DND-41 (cell line): ENCODE measurements around the gene WNK2.

Experiments used
- ATAC-seq: fragments of 200-7000 bp; cut with Tn5 transposase; 3 replicates; pipeline ENCODE4 v1.9.1; 2021; ENCODE audit warnings: low read depth; ENCODE audit not compliant: insufficient read depth
- DNase-seq: peaks from one replicate; pipeline ENCODE4 v3.0.0-alpha.2; 2020
- H2AFZ ChIP-seq: 2 replicates; pipeline ENCODE4 v1.6.0; 2012; ENCODE audit warnings: low read depth, low read length
- H3K27ac ChIP-seq: 2 replicates; pipeline ENCODE4 v1.5.1; 2012; ENCODE audit warnings: low read length, inconsistent platforms
- H3K27me3 ChIP-seq: fragments of 200-600 bp; sonication (generic); 2 replicates; pipeline ENCODE4 v1.6.0; 2012; ENCODE audit warnings: low read length, mild to moderate bottlenecking, inconsistent platforms; ENCODE audit not compliant: insufficient read depth, poor library complexity
- H3K36me3 ChIP-seq: 2 replicates; pipeline ENCODE4 v1.5.1; 2012; ENCODE audit warnings: low read length, inconsistent platforms; ENCODE audit not compliant: insufficient read depth
- H3K4me1 ChIP-seq: 2 replicates; pipeline ENCODE4 v1.5.1; 2012; ENCODE audit warnings: mild to moderate bottlenecking, low read length; ENCODE audit not compliant: insufficient read depth
- H3K4me2 ChIP-seq: 2 replicates; pipeline ENCODE4 v1.6.0; 2012; ENCODE audit warnings: mild to moderate bottlenecking, moderate library complexity, low read length, inconsistent platforms; ENCODE audit not compliant: insufficient read depth
- H3K4me3 ChIP-seq, 2 experiments: fragments of 200-600 bp in 1 of 2; shearing (Covaris generic) in 1 of 2; 2 replicates each; pipeline ENCODE4 v1.5.1; 2012 to 2016; ENCODE audit warnings: inconsistent platforms in 2 of 2, low read length in 2 of 2, mild to moderate bottlenecking in 2 of 2, low read depth in 1 of 2, moderate library complexity in 1 of 2
- H3K79me2 ChIP-seq: 2 replicates; pipeline ENCODE4 v1.6.0; 2012; ENCODE audit warnings: low read length, inconsistent platforms; ENCODE audit not compliant: insufficient read depth
- H3K9ac ChIP-seq: 2 replicates; pipeline ENCODE4 v1.6.0; 2012; ENCODE audit warnings: low read depth, mild to moderate bottlenecking, inconsistent platforms, low read length, moderate library complexity
- H3K9me3 ChIP-seq: 2 replicates; pipeline ENCODE4 v1.5.1; 2012; ENCODE audit warnings: low read length, moderate library complexity, mild to moderate bottlenecking, inconsistent platforms; ENCODE audit not compliant: insufficient read depth, severe bottlenecking
- H4K20me1 ChIP-seq: 2 replicates; pipeline ENCODE4 v1.6.0; 2012; ENCODE audit warnings: low read length; ENCODE audit not compliant: insufficient read depth
- CTCF ChIP-seq: IDR thresholded peaks from 2 replicates; pipeline ENCODE4 v1.5.1; 2012; ENCODE audit warnings: borderline replicate concordance, low read length, moderate library complexity, mild to moderate bottlenecking; ENCODE audit not compliant: poor library complexity, severe bottlenecking; ENCODE audit errors: extremely low read depth
- EZH2 ChIP-seq: IDR thresholded peaks from 3 replicates; pipeline ENCODE4 v1.6.1; 2012; ENCODE audit warnings: borderline replicate concordance, low read depth, mild to moderate bottlenecking, moderate library complexity, low read length, inconsistent platforms; ENCODE audit not compliant: severe bottlenecking

The WNK2 gene

DNA sequence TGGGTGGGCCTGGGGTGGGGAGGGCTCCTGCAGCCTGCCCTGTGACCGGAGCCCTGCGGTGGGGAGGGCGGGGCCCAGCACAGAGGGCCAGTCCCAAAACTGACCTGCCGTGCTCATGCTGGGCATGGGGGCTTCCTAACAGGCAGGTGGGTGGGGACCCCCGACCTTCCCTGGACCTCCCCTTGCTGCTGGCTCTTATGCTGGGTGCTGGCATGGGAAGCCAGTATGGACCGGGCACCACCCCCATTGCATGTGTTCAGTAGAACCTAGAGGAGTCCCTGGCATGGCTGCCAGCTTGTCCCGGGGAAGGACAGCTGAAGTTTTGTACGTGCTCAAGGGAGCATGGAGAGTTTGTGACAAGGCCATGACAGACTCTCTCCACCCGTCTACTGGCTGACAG, 37.1 kb downstream of the WNK2 start:
- H3K4me2 ChIP-seq, result no peak overlapping the region
- no peaks in the 10 kb centered on the region for H3K27me3 ChIP-seq
- no peak overlapping the region for H3K9ac ChIP-seq
- H3K4me1 ChIP-seq, result no peaks in the 10 kb centered on the region
- no peak for TF ChIP-seq EZH2
- TF ChIP-seq CTCF, result no peak
- no peaks in the 10 kb centered on the region for H3K36me3 ChIP-seq
- DNase-seq, result no peak
- no peak for ATAC-seq
- no peak overlapping the region for H3K27ac ChIP-seq
- no peaks in the 10 kb centered on the region for H3K79me2 ChIP-seq
- no peaks in the 10 kb centered on the region for H3K9me3 ChIP-seq
- no peak overlapping the region for H2AFZ ChIP-seq
- no peaks in the 10 kb centered on the region for H4K20me1 ChIP-seq
- no peak overlapping the region for H3K4me3 ChIP-seq

DNA sequence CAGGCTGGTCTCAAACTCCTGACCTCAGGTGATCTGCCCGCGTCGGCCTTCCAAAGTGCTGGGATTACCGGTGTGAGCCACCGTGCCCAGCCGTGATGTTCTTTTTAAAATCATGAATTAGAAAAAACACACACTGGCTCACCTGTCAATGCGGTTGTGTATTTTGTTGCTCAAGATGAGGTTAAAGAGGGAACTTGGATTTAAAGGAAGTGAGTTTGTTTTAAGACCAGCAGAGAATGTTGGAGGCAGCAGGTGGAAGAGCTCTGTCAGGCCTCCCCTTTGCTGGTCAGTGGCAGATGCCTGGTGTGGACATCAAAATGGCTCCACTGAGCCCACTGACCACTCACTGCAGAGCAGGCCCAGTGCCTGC, 38.9 kb downstream of the WNK2 start:
- H3K27ac ChIP-seq, result no peak overlapping the region
- no peaks in the 10 kb centered on the region for H3K36me3 ChIP-seq
- H3K4me2 ChIP-seq, result no peak overlapping the region
- DNase-seq, result no peak
- H3K79me2 ChIP-seq, result no peaks in the 10 kb centered on the region
- no peak for ATAC-seq
- no peak overlapping the region for H2AFZ ChIP-seq
- no peaks in the 10 kb centered on the region for H4K20me1 ChIP-seq
- no peaks in the 10 kb centered on the region for H3K27me3 ChIP-seq
- no peak overlapping the region for H3K9ac ChIP-seq
- H3K4me1 ChIP-seq, result no peaks in the 10 kb centered on the region
- TF ChIP-seq CTCF, result no peak
- TF ChIP-seq EZH2, result no peak
- no peaks in the 10 kb centered on the region for H3K9me3 ChIP-seq
- H3K4me3 ChIP-seq, result no peak overlapping the region

- no peak overlapping the region for H3K27ac ChIP-seq
- H3K4me1 ChIP-seq, result no peaks in the 10 kb centered on the region
- no peaks in the 10 kb centered on the region for H3K36me3 ChIP-seq
- H3K4me3 ChIP-seq, result no peak overlapping the region
- no peaks in the 10 kb centered on the region for H3K79me2 ChIP-seq
- no peaks in the 10 kb centered on the region for H3K9me3 ChIP-seq
- H2AFZ ChIP-seq, result no peak overlapping the region
- no peaks in the 10 kb centered on the region for H3K27me3 ChIP-seq
- H4K20me1 ChIP-seq, result no peaks in the 10 kb centered on the region
- DNase-seq, result no peak
- no peak overlapping the region for H3K9ac ChIP-seq
- TF ChIP-seq CTCF, result no peak
- TF ChIP-seq EZH2, result no peak
- ATAC-seq, result no peak
- no peak overlapping the region for H3K4me2 ChIP-seq
These were observed 39.6 kb downstream of the WNK2 start for GRCh38 chr9:93223260-93224180.
